ENCODE results near the gene AFTPH. TPM values are rescaled to one million over a fixed set of nuclear protein-coding genes. Genes with fewer than 3 reads are reported as not detected.

The AFTPH gene
- total RNA-seq, 1 experiment from 2014 or later = 13.5 TPM

DNA sequence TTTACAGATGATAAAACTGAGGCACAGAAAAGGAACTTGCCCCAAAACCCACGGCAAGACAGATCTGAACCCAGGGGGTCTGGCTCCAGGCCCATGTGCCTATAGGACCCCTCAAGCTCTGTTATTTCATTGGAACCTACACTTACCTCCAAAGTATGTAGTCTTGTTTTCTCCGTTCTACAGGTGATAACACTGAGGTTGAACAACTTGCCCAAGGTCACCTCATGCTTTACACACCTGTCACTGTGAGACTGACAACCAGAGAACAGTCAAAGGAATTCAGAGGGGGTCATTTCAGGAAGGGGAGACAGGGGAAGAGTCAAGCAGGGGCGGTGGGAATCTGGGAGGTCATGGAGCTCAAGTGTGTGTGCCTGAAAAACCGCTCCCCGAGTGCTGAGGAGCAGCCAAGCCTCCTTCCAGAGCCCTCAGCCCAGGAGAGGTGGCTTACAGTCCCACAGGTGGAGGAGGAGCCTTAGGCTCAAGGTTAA lies 81.9 kb downstream of the AFTPH start:
- Histone ChIP-seq H4K5ac (ENCODE audit: insufficient read length, low read depth, low read length) (no peak overlapping the region), H3K79me1 (ENCODE audit: insufficient read depth, low read depth, low read length, poor library complexity, severe bottlenecking) (no peaks in the 10 kb centered on the region), H2AK5ac (ENCODE audit: insufficient read length, low read length) (no peak overlapping the region), H3K4ac (ENCODE audit: low read depth, low read length) (no peak overlapping the region), H3K18ac (ENCODE audit: insufficient read length, low read depth, low read length) (no peak overlapping the region), H2BK20ac (ENCODE audit: low read depth, low read length, poor library complexity, severe bottlenecking) (no peak overlapping the region), H3K4me2 (ENCODE audit: insufficient read depth, insufficient read length, low read length) (no peak overlapping the region), H2BK120ac (ENCODE audit: low read depth, low read length, poor library complexity, severe bottlenecking) (no peak overlapping the region), H3K23me2 (ENCODE audit: insufficient read length, low read depth, low read length, poor library complexity, severe bottlenecking) (peaks cover 2% of the 10 kb centered on the region), H3K79me2 (ENCODE audit: insufficient read depth, low read length) (no peaks in the 10 kb centered on the region), H3K9me3 (ENCODE audit: control insufficient read depth, low read depth, low read length) (no peaks in the 10 kb centered on the region), H3K23ac (ENCODE audit: insufficient read length, low read depth, low read length) (no peak overlapping the region), H3T11ph (ENCODE audit: low read length) (no peak overlapping the region), H2BK15ac (ENCODE audit: low read depth, low read length) (no peak overlapping the region), H2BK5ac (ENCODE audit: insufficient read length, low read length) (no peak overlapping the region), H4K8ac (replicated peaks; ENCODE audit: insufficient read length, low read depth, low read length) (no peak overlapping the region), H3K4me1 (ENCODE audit: insufficient read depth, low read length) (no peaks in the 10 kb centered on the region), H3K9ac (ENCODE audit: extremely low read depth, insufficient read length, low read length) (no peak overlapping the region), H2BK12ac (ENCODE audit: insufficient read length, low read depth, low read length) (no peak overlapping the region), H4K91ac (ENCODE audit: insufficient read length, low read depth, low read length) (no peak overlapping the region), H3K27ac (ENCODE audit: insufficient read length, low read depth, low read length) (no peak overlapping the region), H3K27me3 (ENCODE audit: insufficient read depth, low read length) (no peaks in the 10 kb centered on the region; the same call in 1 of the 2 replicates), H4K20me1 (ENCODE audit: control insufficient read depth, insufficient read depth, insufficient read length) (no peaks in the 10 kb centered on the region), H3K14ac (ENCODE audit: insufficient read depth, low read length) (no peak overlapping the region), H3K56ac (ENCODE audit: insufficient read length, low read depth, low read length) (no peak overlapping the region), H2AFZ (ENCODE audit: low read length) (no peak overlapping the region)
- H3K27ac Mint-ChIP-seq = no peak overlapping the region
- peaks cover 4 to 7% of the 10 kb centered on the region in 2 experiments; a peak in 4 of 5 replicates for H3K9me3 Mint-ChIP-seq
- TF ChIP-seq, protein P1, sequence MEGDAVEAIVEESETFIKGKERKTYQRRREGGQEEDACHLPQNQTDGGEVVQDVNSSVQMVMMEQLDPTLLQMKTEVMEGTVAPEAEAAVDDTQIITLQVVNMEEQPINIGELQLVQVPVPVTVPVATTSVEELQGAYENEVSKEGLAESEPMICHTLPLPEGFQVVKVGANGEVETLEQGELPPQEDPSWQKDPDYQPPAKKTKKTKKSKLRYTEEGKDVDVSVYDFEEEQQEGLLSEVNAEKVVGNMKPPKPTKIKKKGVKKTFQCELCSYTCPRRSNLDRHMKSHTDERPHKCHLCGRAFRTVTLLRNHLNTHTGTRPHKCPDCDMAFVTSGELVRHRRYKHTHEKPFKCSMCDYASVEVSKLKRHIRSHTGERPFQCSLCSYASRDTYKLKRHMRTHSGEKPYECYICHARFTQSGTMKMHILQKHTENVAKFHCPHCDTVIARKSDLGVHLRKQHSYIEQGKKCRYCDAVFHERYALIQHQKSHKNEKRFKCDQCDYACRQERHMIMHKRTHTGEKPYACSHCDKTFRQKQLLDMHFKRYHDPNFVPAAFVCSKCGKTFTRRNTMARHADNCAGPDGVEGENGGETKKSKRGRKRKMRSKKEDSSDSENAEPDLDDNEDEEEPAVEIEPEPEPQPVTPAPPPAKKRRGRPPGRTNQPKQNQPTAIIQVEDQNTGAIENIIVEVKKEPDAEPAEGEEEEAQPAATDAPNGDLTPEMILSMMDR (conservative IDR thresholded peaks at IDR 0.05) = no peak
- no peak for DNase-seq
- peaks cover 8 to 21% of the 10 kb centered on the region in 2 experiments; a peak in 3 of 4 replicates for H3K4me1 Mint-ChIP-seq
- H3K4me3 Mint-ChIP-seq = no peak overlapping the region
- peaks cover 4 to 12% (median 4%) of the 10 kb centered on the region in 3 experiments; a peak in 4 of 7 replicates for H3K36me3 Mint-ChIP-seq (ENCODE audit: insufficient read depth in 1 of 3, low read depth in 3 of 3)
- no CpG with 5 or more reads among the region's 5 CpGs for WGBS (ENCODE audit: extremely low coverage, insufficient read length, low lambda C conversion rate)
- H3K27me3 Mint-ChIP-seq (ENCODE audit: low read depth) = peaks cover 30% of the 10 kb centered on the region

Measured in H9 (cell line).